Heart left ventricle (tissue), 13 donors: ENCODE measurements around the gene RNF187.

Experiments
- POLR2A ChIP-seq, 2 donors: fragments of 450-650 bp; IDR thresholded peaks; one replicate each; pipeline ENCODE4 v1.6.1; 2017; ENCODE audit warnings: antibody characterized with exemption in 2 of 2, mild to moderate bottlenecking in 2 of 2, moderate library complexity in 2 of 2
- TF ChIP-seq, protein P1 (sequence below), 12 donors: fragments of 200-600 bp; sonication (generic) in 4 of 12; IDR thresholded peaks; one replicate each; pipeline versions ENCODE4 v1.5.0 to v1.8.0; 2018 to 2022; ENCODE audit warnings: antibody characterized with exemption in 12 of 12, mild to moderate bottlenecking in 5 of 12
- donor health status: ischemic (EF 13 %, LVEDD 7.1; RV severe dilation, severe dysfunction).
- donor health status: DM: no; HTN: yes; CAD: no.
- donor health status: DM: no; HTN: no; CAD: no.
- donor health status: ischemic (EF 25% LVEDD 6.9; RV normal size, moderate dysfunction).
- donor health status: ischemic (EF 25% LVEDD 5.7; RV mildly dilated, moderate dysfunction).
- donor health status: ischemic (EF 35%, LVEDD 5.7; RV mildly dilated, moderate dysfunction).
- donor health status: nonischemic (EF 11% LVEDD 7.7; RV severe dilation, severe dysfunction).
- donor health status: DM: yes; HTN: yes; CAD: no.
- donor health status: PGD.
- donor health status: ischemic (EF 29% LVEDD 5.4; RV normal size, mild dysfunction).
- donor health status: nonischemic (EF 23%, LVEDD 6.1; RV moderate dilation, normal function).

GRCh38 chr1:228457396-228458176, 29.6 kb upstream of the RNF187 start:
- TF ChIP-seq, protein P1, sequence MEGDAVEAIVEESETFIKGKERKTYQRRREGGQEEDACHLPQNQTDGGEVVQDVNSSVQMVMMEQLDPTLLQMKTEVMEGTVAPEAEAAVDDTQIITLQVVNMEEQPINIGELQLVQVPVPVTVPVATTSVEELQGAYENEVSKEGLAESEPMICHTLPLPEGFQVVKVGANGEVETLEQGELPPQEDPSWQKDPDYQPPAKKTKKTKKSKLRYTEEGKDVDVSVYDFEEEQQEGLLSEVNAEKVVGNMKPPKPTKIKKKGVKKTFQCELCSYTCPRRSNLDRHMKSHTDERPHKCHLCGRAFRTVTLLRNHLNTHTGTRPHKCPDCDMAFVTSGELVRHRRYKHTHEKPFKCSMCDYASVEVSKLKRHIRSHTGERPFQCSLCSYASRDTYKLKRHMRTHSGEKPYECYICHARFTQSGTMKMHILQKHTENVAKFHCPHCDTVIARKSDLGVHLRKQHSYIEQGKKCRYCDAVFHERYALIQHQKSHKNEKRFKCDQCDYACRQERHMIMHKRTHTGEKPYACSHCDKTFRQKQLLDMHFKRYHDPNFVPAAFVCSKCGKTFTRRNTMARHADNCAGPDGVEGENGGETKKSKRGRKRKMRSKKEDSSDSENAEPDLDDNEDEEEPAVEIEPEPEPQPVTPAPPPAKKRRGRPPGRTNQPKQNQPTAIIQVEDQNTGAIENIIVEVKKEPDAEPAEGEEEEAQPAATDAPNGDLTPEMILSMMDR (IDR thresholded peaks at IDR 0.05): peak in 9 of 12 donors; percentile 7 to 56 (median 30)
- peak in 1 of 2 donors; percentile 70 for TF ChIP-seq POLR2A (IDR thresholded peaks at IDR 0.05)
